Muscle layer of colon (tissue), 2 donors: ENCODE results near the gene ARGLU1.

ENCODE experiments used
- H3K27ac ChIP-seq: one replicate; pipeline ENCODE4 v1.7.0; 2013; ENCODE audit warnings: low read depth, mild to moderate bottlenecking, low read length, moderate library complexity
- H3K27me3 ChIP-seq, 2 donors: one replicate each; pipeline ENCODE4 v1.7.0; 2013; ENCODE audit warnings: low read length in 2 of 2, mild to moderate bottlenecking in 2 of 2; ENCODE audit not compliant: insufficient read depth in 2 of 2, control insufficient read depth in 1 of 2
- H3K36me3 ChIP-seq: one replicate; pipeline ENCODE4 v1.7.0; 2013; ENCODE audit warnings: mild to moderate bottlenecking, low read length; ENCODE audit not compliant: insufficient read depth
- H3K4me1 ChIP-seq: one replicate; pipeline ENCODE4 v1.7.0; 2013; ENCODE audit warnings: mild to moderate bottlenecking, low read length; ENCODE audit not compliant: insufficient read depth
- H3K4me3 ChIP-seq, 2 donors: one replicate each; pipeline ENCODE4 v1.7.0; 2013; ENCODE audit warnings: low read length in 2 of 2, low read depth in 1 of 2, mild to moderate bottlenecking in 1 of 2, moderate library complexity in 1 of 2
- H3K9ac ChIP-seq: one replicate; pipeline ENCODE4 v1.7.0; 2013; ENCODE audit warnings: low read length
- H3K9me3 ChIP-seq: one replicate; pipeline ENCODE4 v1.7.0; 2013; ENCODE audit warnings: mild to moderate bottlenecking, low read length
- donor health status: abdominal sarcoma.
- donor health status: Adenocarcinoma of cecum.

ARGLU1 gene

DNA sequence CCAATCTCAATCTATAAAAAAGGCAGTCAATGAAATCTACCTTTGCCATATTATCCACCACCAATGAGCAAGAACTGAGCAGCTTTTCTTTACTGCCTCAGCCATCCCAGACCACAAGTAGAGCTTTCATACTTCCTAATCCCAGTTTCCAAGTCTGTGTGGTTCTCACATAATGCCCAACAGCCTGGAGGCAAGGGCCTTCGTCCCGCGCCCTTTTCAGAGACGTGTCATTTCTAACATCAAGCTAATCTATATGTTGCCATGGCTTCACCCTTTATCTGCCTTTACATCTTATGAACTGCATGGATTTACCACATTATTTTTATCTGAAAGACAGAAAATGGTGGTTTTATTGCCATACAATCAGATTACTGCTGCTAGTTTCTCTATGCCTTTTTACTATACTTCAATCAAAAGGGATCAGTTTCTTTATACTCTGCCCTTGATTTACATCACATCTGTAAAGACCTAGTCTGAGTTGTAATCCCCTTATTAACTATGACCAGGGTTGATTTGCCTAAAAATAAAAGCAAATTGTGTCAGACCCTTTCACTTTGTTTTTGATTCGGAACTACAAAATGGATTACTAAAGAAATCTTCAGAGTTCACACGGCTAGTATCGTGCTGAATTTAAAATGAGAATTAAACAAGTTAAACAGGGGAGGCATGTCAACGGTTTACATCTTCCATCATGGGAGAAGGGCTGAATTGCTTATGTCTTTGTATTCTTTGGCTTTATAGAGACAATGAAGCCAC lies 38.3 kb downstream of the ARGLU1 start:
- Histone ChIP-seq H3K9me3 (no peaks in the 10 kb centered on the region), H3K27ac (no peak overlapping the region), H3K9ac (no peak overlapping the region), H3K4me3 (no peak overlapping the region), H3K4me1 (peaks cover 16% of the 10 kb centered on the region), H3K27me3 (no peaks in the 10 kb centered on the region), H3K36me3 (no peaks in the 10 kb centered on the region)

DNA sequence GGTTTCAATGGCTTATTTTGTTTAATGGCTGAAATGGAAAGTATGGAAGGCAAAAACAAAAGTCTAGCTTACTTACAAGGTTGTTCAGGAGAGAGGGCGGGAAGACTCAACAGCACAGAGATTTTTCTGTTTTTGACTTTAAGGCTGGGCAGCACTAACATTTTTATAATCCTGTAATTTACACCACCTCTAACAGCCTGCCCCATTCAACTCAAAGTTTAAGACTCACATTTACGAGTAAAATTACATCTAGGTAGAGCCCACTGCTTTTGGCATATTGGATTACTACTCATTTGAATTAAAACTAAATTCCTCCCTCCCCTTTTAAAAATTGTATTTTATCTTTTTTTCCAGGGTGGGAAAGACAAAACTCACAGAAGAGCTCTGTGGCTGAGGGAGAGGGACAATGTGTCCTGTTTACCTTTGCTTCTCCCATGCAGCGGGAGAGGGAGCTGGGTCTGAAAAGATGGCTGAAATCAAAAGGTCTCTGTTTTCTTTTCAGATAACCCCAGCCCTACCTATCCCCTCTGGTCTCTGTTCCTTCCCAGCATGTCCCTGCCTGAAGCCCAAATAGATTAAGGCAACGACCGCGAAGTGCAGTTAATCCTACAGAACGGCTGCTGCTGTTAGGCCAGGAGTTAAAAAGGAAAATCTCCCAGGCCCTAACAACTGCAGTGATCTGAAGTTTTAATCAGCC lies 39.1 kb downstream of the ARGLU1 start:
- H3K27ac ChIP-seq: no peak overlapping the region
- H3K9me3 ChIP-seq: no peaks in the 10 kb centered on the region
- H3K4me1 ChIP-seq: peaks cover 21% of the 10 kb centered on the region
- H3K4me3 ChIP-seq: no peak overlapping the region
- H3K9ac ChIP-seq: no peak overlapping the region
- H3K27me3 ChIP-seq: no peaks in the 10 kb centered on the region
- H3K36me3 ChIP-seq: no peaks in the 10 kb centered on the region

DNA sequence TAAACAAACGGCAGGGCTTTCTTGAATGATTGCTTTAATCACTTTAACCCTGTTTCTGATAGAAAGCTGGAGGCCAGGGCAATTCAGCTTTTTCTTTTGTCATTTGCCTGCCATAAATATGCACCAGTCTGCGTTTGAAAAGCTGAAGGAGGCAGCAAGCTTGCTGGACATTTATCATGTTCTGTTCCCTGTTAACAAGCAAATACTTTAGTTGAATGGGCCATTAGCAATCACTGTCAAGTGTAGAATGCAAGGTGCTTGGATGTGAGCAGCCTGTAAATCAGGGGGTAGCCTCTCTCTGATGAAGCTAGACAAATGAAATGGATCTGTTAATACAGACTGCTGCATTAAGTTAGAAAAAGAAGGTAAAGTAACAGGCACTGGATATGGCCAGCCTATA lies 40.1 kb downstream of the ARGLU1 start:
- Histone ChIP-seq H3K4me1 (peaks cover 21% of the 10 kb centered on the region), H3K4me3 (no peak overlapping the region), H3K9ac (no peak overlapping the region), H3K27ac (no peak overlapping the region), H3K9me3 (no peaks in the 10 kb centered on the region), H3K27me3 (no peaks in the 10 kb centered on the region), H3K36me3 (no peaks in the 10 kb centered on the region)

DNA sequence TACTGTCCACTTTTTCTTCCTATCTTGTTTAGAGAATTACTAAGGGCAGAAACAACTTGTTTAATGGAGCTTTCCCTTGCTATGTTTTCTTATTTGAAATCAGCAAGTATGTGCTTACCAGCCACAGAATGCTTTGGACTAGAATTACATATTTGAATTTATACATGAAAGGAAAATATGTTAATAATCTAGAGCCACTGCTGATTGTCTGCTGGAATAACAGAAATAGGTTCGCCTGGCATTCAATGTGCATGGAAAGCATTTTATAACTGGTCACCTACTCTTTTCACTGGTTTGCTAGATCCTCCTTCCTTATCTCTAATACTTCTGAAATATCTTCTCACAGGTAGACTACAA lies 40.5 kb downstream of the ARGLU1 start:
- Histone ChIP-seq H3K27me3 (no peaks in the 10 kb centered on the region), H3K9me3 (no peaks in the 10 kb centered on the region), H3K4me1 (peaks cover 21% of the 10 kb centered on the region), H3K9ac (no peak overlapping the region), H3K27ac (no peak overlapping the region), H3K36me3 (no peaks in the 10 kb centered on the region), H3K4me3 (no peak overlapping the region)

DNA sequence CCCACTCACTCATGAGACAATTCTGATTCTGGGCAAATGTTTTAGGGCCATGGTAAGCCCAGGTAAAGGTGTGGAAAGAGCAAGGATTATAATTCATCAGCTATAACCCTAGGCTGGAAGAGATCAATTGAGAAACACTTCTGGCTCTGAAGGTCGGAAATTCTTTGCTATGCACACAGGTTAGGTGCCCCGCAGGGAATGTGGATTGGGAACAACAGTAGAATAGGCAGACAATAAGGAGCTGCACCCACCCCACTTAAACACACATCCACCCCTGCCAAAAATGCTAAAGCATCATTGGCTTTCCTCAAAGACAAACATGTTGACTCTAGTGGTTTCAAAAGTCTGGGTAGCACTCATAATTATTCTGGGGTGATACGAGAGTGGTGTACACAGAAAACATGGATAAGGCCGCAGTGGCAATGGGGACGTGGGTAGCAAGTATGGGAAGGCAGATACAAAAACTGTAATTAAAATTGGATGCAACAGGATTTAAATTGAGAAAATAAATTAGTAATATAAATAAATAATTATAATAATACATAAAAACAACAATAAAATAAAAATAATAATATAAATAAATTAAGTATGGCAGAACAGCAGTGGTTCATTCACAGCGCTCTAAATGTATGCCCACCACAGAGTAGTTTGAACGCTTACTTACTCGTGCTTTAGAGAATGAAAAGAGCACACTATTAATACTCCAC lies 41.0 kb downstream of the ARGLU1 start:
- Histone ChIP-seq H3K4me3 (no peak overlapping the region), H3K36me3 (no peaks in the 10 kb centered on the region), H3K4me1 (peaks cover 21% of the 10 kb centered on the region), H3K27me3 (no peaks in the 10 kb centered on the region), H3K9me3 (no peaks in the 10 kb centered on the region), H3K9ac (no peak overlapping the region), H3K27ac (no peak overlapping the region)

DNA sequence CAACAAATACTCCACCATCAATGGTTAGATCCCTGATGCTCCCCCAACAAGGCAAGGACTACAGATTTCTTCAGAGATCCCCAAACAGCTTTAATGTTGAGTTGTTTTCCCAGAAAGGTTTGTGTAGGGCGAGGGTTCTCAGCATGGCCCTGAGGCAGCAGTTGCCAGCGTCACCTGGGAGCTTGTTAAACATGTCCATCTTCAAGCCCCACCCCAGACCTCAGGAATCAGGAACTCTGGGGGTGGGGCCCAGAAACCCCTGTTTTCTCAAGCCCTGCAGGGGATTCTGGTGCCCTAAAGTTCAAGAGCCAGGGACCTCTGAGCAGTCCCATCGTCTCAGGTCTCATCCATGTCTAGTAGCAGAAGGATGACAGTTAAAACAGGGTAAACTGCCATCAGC lies 42.1 kb downstream of the ARGLU1 start:
- H3K9me3 ChIP-seq: no peaks in the 10 kb centered on the region
- no peaks in the 10 kb centered on the region for H3K27me3 ChIP-seq
- H3K4me1 ChIP-seq: peaks cover 19% of the 10 kb centered on the region
- H3K9ac ChIP-seq: no peak overlapping the region
- H3K4me3 ChIP-seq: no peak overlapping the region
- no peak overlapping the region for H3K27ac ChIP-seq
- no peaks in the 10 kb centered on the region for H3K36me3 ChIP-seq

DNA sequence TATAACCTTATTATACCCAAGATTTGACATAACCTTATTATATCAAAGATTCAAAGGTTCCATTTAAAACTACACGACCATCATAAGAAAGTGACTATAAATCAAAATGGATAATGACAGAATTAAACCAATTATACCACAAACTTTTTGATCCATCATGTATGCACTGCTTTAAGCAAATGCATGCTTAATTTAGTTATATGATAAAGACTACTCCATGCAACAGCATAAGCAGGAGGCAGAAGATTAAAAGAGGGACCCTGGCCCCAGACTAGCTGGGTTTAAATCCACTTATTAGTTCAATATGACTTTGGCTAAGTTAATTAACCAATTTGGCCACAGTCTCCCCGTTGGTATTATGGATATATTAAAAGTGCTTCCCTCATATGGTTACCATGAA lies 43.8 kb downstream of the ARGLU1 start:
- H3K9ac ChIP-seq: no peak overlapping the region
- H3K36me3 ChIP-seq: no peaks in the 10 kb centered on the region
- H3K9me3 ChIP-seq: no peaks in the 10 kb centered on the region
- H3K27ac ChIP-seq: no peak overlapping the region
- H3K4me1 ChIP-seq: peaks cover 21% of the 10 kb centered on the region
- H3K27me3 ChIP-seq: no peaks in the 10 kb centered on the region
- no peak overlapping the region for H3K4me3 ChIP-seq

DNA sequence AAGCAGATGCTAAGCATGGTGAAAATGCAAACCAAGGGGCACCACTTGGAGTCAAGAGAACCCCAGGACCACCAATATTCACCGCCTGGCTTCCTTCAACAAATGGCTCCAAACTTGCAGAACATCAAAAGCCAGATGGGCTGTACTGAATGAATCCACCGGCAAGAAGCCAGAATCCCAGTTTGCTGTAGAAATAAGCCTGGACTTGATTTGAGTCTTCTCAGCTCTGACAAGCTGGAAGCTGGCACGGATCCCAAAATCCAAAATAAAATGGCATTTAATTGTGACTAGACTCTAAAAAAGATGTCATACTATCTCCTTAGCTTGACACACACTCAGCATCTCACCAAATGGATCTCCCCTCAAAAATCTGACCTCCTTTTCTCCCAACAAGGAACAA lies 44.4 kb downstream of the ARGLU1 start:
- no peaks in the 10 kb centered on the region for H3K27me3 ChIP-seq
- no peaks in the 10 kb centered on the region for H3K9me3 ChIP-seq
- no peak overlapping the region for H3K4me3 ChIP-seq
- H3K9ac ChIP-seq: no peak overlapping the region
- no peaks in the 10 kb centered on the region for H3K36me3 ChIP-seq
- no peak overlapping the region for H3K27ac ChIP-seq
- H3K4me1 ChIP-seq: peaks cover 21% of the 10 kb centered on the region

DNA sequence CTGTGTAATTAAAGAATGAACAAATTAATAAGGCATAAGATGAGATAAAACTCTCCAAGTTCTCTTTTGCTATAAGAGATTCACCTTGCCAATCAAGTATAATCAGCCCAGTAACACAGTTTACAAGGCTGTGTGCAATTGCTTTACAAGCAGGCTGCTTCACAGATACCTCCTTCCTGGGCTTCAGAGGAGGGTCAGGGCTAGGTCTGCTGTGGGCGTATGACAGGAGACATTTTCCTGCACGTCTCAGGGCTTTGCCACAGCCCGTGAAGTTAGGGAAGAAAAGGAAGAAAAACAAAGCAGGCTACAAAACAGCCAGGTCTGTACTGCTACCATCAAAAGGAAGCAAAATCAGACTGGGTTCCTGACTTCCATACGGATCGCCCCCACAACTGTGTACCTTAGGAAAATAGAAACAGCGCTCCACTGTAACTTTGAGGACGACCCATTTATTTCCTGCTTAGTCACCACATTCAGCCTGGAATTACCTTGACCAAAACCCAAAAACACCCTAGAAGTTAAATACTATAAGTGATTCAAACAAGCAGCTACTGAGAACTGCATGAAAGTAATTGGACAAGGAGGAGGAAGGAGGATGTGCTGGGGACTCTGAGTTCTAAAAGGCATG lies 44.9 kb downstream of the ARGLU1 start:
- no peak overlapping the region for H3K4me3 ChIP-seq
- H3K4me1 ChIP-seq: peaks cover 20% of the 10 kb centered on the region
- H3K27ac ChIP-seq: no peak overlapping the region
- H3K9me3 ChIP-seq: no peaks in the 10 kb centered on the region
- no peaks in the 10 kb centered on the region for H3K27me3 ChIP-seq
- no peak overlapping the region for H3K9ac ChIP-seq
- H3K36me3 ChIP-seq: no peaks in the 10 kb centered on the region

DNA sequence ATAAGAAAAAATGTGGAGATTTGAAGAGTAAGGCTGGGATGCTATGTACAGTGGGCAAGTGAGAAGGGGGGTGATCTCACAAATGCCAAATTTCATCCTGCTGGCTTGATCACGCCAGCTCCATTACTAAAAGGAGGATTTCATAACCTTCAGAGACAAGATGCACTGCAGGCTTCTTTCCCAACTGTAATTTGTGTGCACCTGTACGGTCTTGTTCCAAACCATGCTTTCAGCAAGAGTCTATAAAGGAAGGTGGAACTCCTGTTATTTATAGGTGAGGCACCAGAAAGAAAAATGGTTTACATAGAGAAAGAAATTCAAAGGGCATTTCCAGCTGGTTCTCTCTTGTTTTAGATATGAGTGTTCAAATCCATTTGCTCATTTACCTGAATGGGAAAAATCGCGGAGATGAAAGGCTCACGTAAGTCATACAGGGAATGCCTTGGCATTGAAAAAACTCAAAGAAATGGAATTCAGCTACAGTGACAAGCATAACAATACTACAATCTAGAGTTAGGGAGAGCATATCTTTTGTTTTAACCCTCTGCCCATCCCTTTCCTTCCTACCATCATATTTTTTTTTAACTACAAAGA lies 45.7 kb downstream of the ARGLU1 start:
- H3K9ac ChIP-seq: no peak overlapping the region
- no peak overlapping the region for H3K4me3 ChIP-seq
- no peaks in the 10 kb centered on the region for H3K36me3 ChIP-seq
- H3K27ac ChIP-seq: no peak overlapping the region
- no peaks in the 10 kb centered on the region for H3K27me3 ChIP-seq
- peaks cover 16% of the 10 kb centered on the region for H3K4me1 ChIP-seq
- no peaks in the 10 kb centered on the region for H3K9me3 ChIP-seq

DNA sequence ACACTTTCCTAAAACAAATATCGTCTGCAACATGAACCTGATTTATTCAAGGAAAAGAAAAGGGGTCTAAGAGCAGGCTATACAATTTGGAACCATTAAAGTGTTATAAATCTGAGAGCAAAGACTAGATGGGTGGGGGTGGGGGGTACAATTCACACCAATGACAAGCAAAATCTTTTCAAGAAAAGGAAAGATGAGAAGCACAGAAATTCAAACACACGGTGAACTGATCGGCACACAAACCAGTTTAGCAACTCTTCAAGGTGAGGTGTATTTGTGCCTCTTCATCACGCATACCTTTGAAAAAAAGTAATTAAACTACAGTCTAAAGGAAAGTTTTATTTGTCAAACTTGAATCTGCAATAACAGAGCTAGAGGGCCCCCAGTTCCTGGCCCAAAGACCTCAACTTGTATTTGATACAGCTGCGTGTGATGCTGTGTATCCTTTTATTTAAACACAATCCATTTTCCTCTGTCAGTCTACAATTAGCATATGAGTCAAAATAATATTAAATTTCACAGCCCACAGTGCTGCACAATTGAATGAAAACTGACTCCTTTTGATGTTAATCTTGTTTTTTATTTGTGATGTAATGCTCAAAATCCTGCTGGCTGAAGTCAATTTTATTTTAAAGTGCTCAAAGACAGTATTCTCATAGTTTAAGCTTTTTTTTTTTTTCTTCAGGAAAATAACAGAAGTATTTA lies 46.7 kb downstream of the ARGLU1 start:
- Histone ChIP-seq H3K27me3 (no peaks in the 10 kb centered on the region), H3K27ac (no peak overlapping the region), H3K9ac (no peak overlapping the region), H3K36me3 (no peaks in the 10 kb centered on the region), H3K4me3 (no peak overlapping the region), H3K9me3 (no peaks in the 10 kb centered on the region), H3K4me1 (peaks cover 21% of the 10 kb centered on the region)
